HepG2 (cell line): ENCODE measurements around the gene HS3ST2. TPM values are rescaled to one million over a fixed set of nuclear protein-coding genes. Genes with fewer than 3 reads are reported as not detected.

ENCODE experiments used
- BORCS8-MEF2B ChIP-seq: sonication (generic); formaldehyde crosslinking; IDR thresholded peaks from 2 replicates; pipeline ENCODE4 v1.8.0; 2022; ENCODE audit warnings: mild to moderate bottlenecking, missing genetic modification reagents
- FOXA3 ChIP-seq: IDR thresholded peaks from 2 replicates; pipeline ENCODE4 v1.6.1; 2016; ENCODE audit warnings: missing genetic modification reagents, missing compliant biosample characterization
- GFI1 ChIP-seq: sonication (generic); formaldehyde crosslinking; IDR thresholded peaks from 2 replicates; pipeline ENCODE4 v1.5.0; 2020; ENCODE audit warnings: missing genetic modification reagents, mild to moderate bottlenecking, borderline replicate concordance
- NR3C1 ChIP-seq: sonication (generic); formaldehyde crosslinking; IDR thresholded peaks from 2 replicates; pipeline ENCODE4 v1.4.0; 2020; ENCODE audit warnings: missing genetic modification reagents
- SIX4 ChIP-seq: sonication (generic); formaldehyde crosslinking; IDR thresholded peaks from 2 replicates; pipeline ENCODE4 v1.4.0; 2020; ENCODE audit warnings: missing genetic modification reagents
- SP5 ChIP-seq: IDR thresholded peaks from 2 replicates; pipeline ENCODE4 v1.6.1; 2016; ENCODE audit warnings: low read depth, borderline replicate concordance
- TEAD3 ChIP-seq: optimal IDR thresholded peaks from 2 replicates; pipeline ENCODE3; 2016; ENCODE audit warnings: borderline replicate concordance
- TOPORS ChIP-seq: sonication (generic); formaldehyde crosslinking; IDR thresholded peaks from 2 replicates; pipeline ENCODE4 v1.8.0; 2023; ENCODE audit warnings: mild to moderate bottlenecking, missing genetic modification reagents
- U2AF2 ChIP-seq: fragments of 200-400 bp; formaldehyde crosslinking; IDR thresholded peaks from 2 replicates; pipeline ENCODE4 v1.6.1; 2017; ENCODE audit warnings: low read depth, mild to moderate bottlenecking, low read length
- ZC3H4 ChIP-seq: sonication (generic); formaldehyde crosslinking; IDR thresholded peaks from 2 replicates; pipeline ENCODE4 v1.4.0; 2020; ENCODE audit warnings: missing genetic modification reagents, borderline replicate concordance
- ZNF567 ChIP-seq: sonication (generic); formaldehyde crosslinking; IDR thresholded peaks from 2 replicates; pipeline ENCODE4 v1.8.1; 2023; ENCODE audit warnings: mild to moderate bottlenecking, missing genetic modification reagents, borderline replicate concordance
- ZNF713 ChIP-seq: sonication (generic); formaldehyde crosslinking; IDR thresholded peaks from 2 replicates; pipeline ENCODE4 v1.4.0; 2020; ENCODE audit warnings: mild to moderate bottlenecking, missing genetic modification reagents
- ZNF775 ChIP-seq: sonication (generic); formaldehyde crosslinking; IDR thresholded peaks from 2 replicates; pipeline ENCODE4 v1.4.0; 2020; ENCODE audit warnings: missing genetic modification reagents, mild to moderate bottlenecking, moderate library complexity, borderline replicate concordance
- ZSCAN12 ChIP-seq: sonication (generic); formaldehyde crosslinking; IDR thresholded peaks from 2 replicates; pipeline ENCODE4 v1.9.0; 2021; ENCODE audit warnings: mild to moderate bottlenecking, missing genetic modification reagents
- polyA plus RNA-seq, 8 experiments: library from polyadenylated mRNA; depleted of rRNA in 3 of 8; stranded (reverse) in 7 of 8; unstranded in 1 of 8; fragments of >200 nt; fragmentation: Illumina TruSeq in 4 of 8; extraction: Trizol in 4 of 8; gene quantifications; 2 replicates each; pipeline versions ENCODE4 v1.2.1 to v1.2.3, GENCODE V29; 2011 to 2016; ENCODE audit warnings: low read depth in 4 of 8, missing spikeins in 1 of 8, mixed read lengths in 1 of 8; ENCODE audit not compliant: insufficient read depth in 1 of 8
- total RNA-seq, 5 experiments: library from RNA; depleted of rRNA; stranded (reverse); fragments of >200 nt; fragmentation: Illumina TruSeq; extraction: Trizol; gene quantifications; 2 replicates each; pipeline ENCODE4 v1.2.3, GENCODE V29; 2016; ENCODE audit warnings: low read depth in 1 of 5
- TF ChIP-seq, protein P1 (sequence below): IDR thresholded peaks from 2 replicates; pipeline ENCODE4 v1.6.1; 2016; ENCODE audit warnings: missing compliant biosample characterization, missing genetic modification reagents, borderline replicate concordance
- TF ChIP-seq, protein P2 (sequence below): sonication (generic); formaldehyde crosslinking; IDR thresholded peaks from 2 replicates; pipeline ENCODE4 v1.5.0; 2020; ENCODE audit warnings: missing genetic modification reagents, mild to moderate bottlenecking, borderline replicate concordance
- TF ChIP-seq, protein P3 (sequence below), 2 experiments: sonication (generic) in 1 of 2; formaldehyde crosslinking in 1 of 2; IDR thresholded peaks; 2 replicates each; pipeline versions ENCODE4 v1.6.1 to v1.9.0; 2014 to 2022; ENCODE audit warnings: antibody characterized with exemption in 1 of 2, borderline replicate concordance in 1 of 2, inconsistent platforms in 1 of 2, low read depth in 1 of 2, missing genetic modification reagents in 1 of 2
- TF ChIP-seq, protein P4 (sequence below): sonication (generic); formaldehyde crosslinking; IDR thresholded peaks from 2 replicates; pipeline ENCODE4 v1.4.0; 2020; ENCODE audit warnings: missing genetic modification reagents; ENCODE audit errors: not compliant biosample characterization
- TF ChIP-seq, protein P5 (sequence below): sonication (generic); formaldehyde crosslinking; IDR thresholded peaks from 2 replicates; pipeline ENCODE4 v1.5.1; 2020; ENCODE audit warnings: missing genetic modification reagents, mild to moderate bottlenecking, borderline replicate concordance

HS3ST2 gene
- total and polyA plus RNA-seq, 2 of the 13 experiments (the other 11 are each of a cell fraction or from before 2014, with no cell fraction given), result not detected

DNA sequence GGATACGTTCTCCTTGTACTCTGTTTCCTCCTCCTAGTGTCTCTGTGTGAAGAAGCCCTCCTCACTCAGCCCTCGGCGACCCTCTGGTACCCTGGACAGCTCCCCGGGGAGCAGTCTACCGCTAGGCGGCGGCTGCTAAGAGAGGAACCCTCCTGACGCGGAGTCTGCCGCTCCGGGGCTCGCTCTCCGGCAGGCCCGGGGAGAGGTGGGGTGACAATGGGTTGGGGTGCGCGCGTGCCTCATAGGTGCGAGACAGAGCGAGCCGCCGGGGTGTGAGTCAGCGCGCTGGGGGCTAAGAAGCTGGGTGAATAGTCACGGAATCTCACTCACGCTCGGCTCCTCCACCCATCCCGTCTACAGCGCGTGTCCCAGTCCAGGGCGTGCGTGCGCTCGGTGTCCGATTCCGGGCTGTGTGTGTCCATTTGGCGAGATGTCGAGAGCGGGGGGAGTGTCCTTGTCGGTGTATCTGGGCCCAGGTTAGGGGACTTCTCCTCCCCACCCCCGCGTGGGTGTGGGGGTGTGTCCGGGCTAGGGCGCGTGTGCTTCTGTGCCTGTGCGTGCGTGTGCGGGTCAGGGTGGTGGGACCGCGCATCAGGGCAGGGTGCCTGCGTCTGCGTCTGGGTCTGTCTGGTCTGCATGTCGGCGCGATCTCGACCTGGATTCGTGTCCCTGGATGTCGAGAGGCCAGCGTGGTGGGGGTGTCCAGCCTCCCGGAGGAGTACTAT is 577 bp upstream of the HS3ST2 start (continued):
- TF ChIP-seq, protein P1, sequence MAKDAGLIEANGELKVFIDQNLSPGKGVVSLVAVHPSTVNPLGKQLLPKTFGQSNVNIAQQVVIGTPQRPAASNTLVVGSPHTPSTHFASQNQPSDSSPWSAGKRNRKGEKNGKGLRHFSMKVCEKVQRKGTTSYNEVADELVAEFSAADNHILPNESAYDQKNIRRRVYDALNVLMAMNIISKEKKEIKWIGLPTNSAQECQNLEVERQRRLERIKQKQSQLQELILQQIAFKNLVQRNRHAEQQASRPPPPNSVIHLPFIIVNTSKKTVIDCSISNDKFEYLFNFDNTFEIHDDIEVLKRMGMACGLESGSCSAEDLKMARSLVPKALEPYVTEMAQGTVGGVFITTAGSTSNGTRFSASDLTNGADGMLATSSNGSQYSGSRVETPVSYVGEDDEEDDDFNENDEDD (CRISPR knock-in tag), result peak; percentile 47; the same call in 1 of the 2 replicates
- TF ChIP-seq GFI1 (CRISPR knock-in tag), result 0 out of 2 replicates have a peak, but pooled peaks have one; percentile 37
- TF ChIP-seq, protein P2, sequence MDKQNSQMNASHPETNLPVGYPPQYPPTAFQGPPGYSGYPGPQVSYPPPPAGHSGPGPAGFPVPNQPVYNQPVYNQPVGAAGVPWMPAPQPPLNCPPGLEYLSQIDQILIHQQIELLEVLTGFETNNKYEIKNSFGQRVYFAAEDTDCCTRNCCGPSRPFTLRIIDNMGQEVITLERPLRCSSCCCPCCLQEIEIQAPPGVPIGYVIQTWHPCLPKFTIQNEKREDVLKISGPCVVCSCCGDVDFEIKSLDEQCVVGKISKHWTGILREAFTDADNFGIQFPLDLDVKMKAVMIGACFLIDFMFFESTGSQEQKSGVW (CRISPR knock-in tag), result 0 out of 2 replicates have a peak, but pooled peaks have one; percentile 64
- TF ChIP-seq SP5, result no peak; the same call in 1 of the 2 replicates
- peak; percentile 86; the same call in 1 of the 2 replicates for TF ChIP-seq ZC3H4 (CRISPR knock-in tag)
- TF ChIP-seq, protein P3, sequence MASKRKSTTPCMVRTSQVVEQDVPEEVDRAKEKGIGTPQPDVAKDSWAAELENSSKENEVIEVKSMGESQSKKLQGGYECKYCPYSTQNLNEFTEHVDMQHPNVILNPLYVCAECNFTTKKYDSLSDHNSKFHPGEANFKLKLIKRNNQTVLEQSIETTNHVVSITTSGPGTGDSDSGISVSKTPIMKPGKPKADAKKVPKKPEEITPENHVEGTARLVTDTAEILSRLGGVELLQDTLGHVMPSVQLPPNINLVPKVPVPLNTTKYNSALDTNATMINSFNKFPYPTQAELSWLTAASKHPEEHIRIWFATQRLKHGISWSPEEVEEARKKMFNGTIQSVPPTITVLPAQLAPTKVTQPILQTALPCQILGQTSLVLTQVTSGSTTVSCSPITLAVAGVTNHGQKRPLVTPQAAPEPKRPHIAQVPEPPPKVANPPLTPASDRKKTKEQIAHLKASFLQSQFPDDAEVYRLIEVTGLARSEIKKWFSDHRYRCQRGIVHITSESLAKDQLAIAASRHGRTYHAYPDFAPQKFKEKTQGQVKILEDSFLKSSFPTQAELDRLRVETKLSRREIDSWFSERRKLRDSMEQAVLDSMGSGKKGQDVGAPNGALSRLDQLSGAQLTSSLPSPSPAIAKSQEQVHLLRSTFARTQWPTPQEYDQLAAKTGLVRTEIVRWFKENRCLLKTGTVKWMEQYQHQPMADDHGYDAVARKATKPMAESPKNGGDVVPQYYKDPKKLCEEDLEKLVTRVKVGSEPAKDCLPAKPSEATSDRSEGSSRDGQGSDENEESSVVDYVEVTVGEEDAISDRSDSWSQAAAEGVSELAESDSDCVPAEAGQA (IDR thresholded peaks at IDR 0.05; ENCODE audit: low read depth), result no peak
- TF ChIP-seq, protein P3 (CRISPR knock-in tag; IDR thresholded peaks at IDR 0.05; ENCODE audit: borderline replicate concordance), result 0 out of 2 replicates have a peak, but pooled peaks have one; percentile 70
- peak; percentile 92; the same call in 1 of the 2 replicates for TF ChIP-seq ZSCAN12 (CRISPR knock-in tag)
- peak; percentile 94 for TF ChIP-seq BORCS8-MEF2B
- 0 out of 2 replicates have a peak, but pooled peaks have one; percentile 60 for TF ChIP-seq TOPORS (CRISPR knock-in tag)
- no peak for TF ChIP-seq ZNF567
- peak; percentile 41 for TF ChIP-seq TEAD3 (CRISPR knock-in tag)
- TF ChIP-seq ZNF713 (CRISPR knock-in tag), result no peak
- 0 out of 2 replicates have a peak, but pooled peaks have one; percentile 75 for TF ChIP-seq NR3C1
- no peak for TF ChIP-seq ZNF775 (CRISPR knock-in tag)
- TF ChIP-seq, protein P4, sequence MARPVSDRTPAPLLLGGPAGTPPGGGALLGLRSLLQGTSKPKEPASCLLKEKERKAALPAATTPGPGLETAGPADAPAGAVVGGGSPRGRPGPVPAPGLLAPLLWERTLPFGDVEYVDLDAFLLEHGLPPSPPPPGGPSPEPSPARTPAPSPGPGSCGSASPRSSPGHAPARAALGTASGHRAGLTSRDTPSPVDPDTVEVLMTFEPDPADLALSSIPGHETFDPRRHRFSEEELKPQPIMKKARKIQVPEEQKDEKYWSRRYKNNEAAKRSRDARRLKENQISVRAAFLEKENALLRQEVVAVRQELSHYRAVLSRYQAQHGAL (CRISPR knock-in tag), result no peak
- TF ChIP-seq SIX4 (CRISPR knock-in tag), result peak; percentile 71; the same call in 1 of the 2 replicates
- TF ChIP-seq, protein P5, sequence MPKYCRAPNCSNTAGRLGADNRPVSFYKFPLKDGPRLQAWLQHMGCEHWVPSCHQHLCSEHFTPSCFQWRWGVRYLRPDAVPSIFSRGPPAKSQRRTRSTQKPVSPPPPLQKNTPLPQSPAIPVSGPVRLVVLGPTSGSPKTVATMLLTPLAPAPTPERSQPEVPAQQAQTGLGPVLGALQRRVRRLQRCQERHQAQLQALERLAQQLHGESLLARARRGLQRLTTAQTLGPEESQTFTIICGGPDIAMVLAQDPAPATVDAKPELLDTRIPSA (CRISPR knock-in tag), result no peak
- peak; percentile 31; the same call in 1 of the 2 replicates for TF ChIP-seq FOXA3 (CRISPR knock-in tag)
- no peak for TF ChIP-seq U2AF2
